Ramos (cell line): ENCODE measurements around the gene C6orf136.

Source experiments
- in situ Hi-C: fragments of 300-500 bp; cut with MboI; formaldehyde crosslinking; loops from one replicate; pipeline ENCODE4 v1.14.3; 2022; ENCODE audit warnings: low sequenced_read_pairs; ENCODE audit not compliant: unreplicated experiment

The C6orf136 gene

GRCh38 chr6:30685157-30686008, 38.5 kb downstream of the C6orf136 start:
- in situ Hi-C loops, result no loop called here

GRCh38 chr6:30686009-30686907, 39.3 kb downstream of the C6orf136 start, which contains the start of gene PPP1R18:
PPP1R18 (minus strand) TSS chr6:30686645; CDS start chr6:30686018, 627 bp downstream.
- in situ Hi-C loops, result no loop called here

GRCh38 chr6:30686908-30687658, 40.1 kb downstream of the C6orf136 start:
- in situ Hi-C loops, result no loop called here

GRCh38 chr6:30687659-30688431, 40.9 kb downstream of the C6orf136 start:
- in situ Hi-C loops, result no loop called here

- in situ Hi-C loops, result no loop called here
Measured at GRCh38 chr6:30688569-30688968, 41.6 kb downstream of the C6orf136 start.

GRCh38 chr6:30689022-30689865, 42.3 kb downstream of the C6orf136 start:
- in situ Hi-C loops, result no loop called here

- in situ Hi-C loops, result no loop called here
Measured at GRCh38 chr6:30689985-30690384, 43.1 kb downstream of the C6orf136 start.

GRCh38 chr6:30690403-30691207, 43.7 kb downstream of the C6orf136 start, which contains the start of gene NRM:
NRM (minus strand) TSS chr6:30690984; CDS start chr6:30690974, 10 bp downstream.
- in situ Hi-C loops, result no loop called here

GRCh38 chr6:30691208-30691847, 44.4 kb downstream of the C6orf136 start:
- in situ Hi-C loops, result no loop called here

GRCh38 chr6:30696432-30696831, 49.5 kb downstream of the C6orf136 start:
- in situ Hi-C loops, result no loop called here

GRCh38 chr6:30700340-30700739, 53.4 kb downstream of the C6orf136 start:
- in situ Hi-C loops, result no loop called here
